GM23338 (cell line): Measurements from ENCODE around the gene PHACTR2. TPM values are rescaled to one million over a fixed set of nuclear protein-coding genes. Genes with fewer than 3 reads are reported as not detected.
"Not testable (repeated sequence)": the region's sequence is repeated elsewhere in the genome, so short reads cannot be mapped to it uniquely, and the experiment has no call there.

Experiments used
- ATAC-seq: fragments of 200-7000 bp; cut with Tn5 transposase; 3 replicates; pipeline ENCODE4 v1.9.1; 2020
- DNase-seq: peaks from one replicate; pipeline ENCODE4 v3.0.0-alpha.2; 2015; ENCODE audit warnings: low spot score
- H2AFZ ChIP-seq: fragments of 200-600 bp; sonication (generic); 2 replicates; pipeline ENCODE4 v1.8.0; 2016; ENCODE audit warnings: antibody characterized with exemption, mild to moderate bottlenecking, moderate library complexity
- H3F3A ChIP-seq: fragments of 200-600 bp; sonication (generic); replicated peaks from 2 replicates; pipeline ENCODE4 v1.8.0; 2017; ENCODE audit warnings: antibody characterized with exemption, mixed run types, low read depth
- H3K27ac ChIP-seq: fragments of 200-600 bp; sonication (generic); 2 replicates; pipeline ENCODE4 v1.6.1; 2016; ENCODE audit warnings: low read depth
- H3K27me3 ChIP-seq: fragments of 200-600 bp; sonication (generic); 2 replicates; pipeline ENCODE4 v1.8.0; 2016; ENCODE audit warnings: mild to moderate bottlenecking, mixed run types, moderate library complexity; ENCODE audit not compliant: insufficient read depth
- H3K36me3 ChIP-seq: fragments of 200-600 bp; sonication (generic); 2 replicates; pipeline ENCODE4 v1.8.0; 2016; ENCODE audit warnings: mild to moderate bottlenecking; ENCODE audit not compliant: insufficient read depth
- H3K4me1 ChIP-seq: fragments of 200-600 bp; sonication (generic); 2 replicates; pipeline ENCODE4 v1.8.0; 2016; ENCODE audit warnings: mild to moderate bottlenecking, moderate library complexity; ENCODE audit not compliant: insufficient read depth
- H3K4me2 ChIP-seq: fragments of 200-600 bp; sonication (generic); 2 replicates; pipeline ENCODE4 v1.7.1; 2017; ENCODE audit warnings: mixed run types
- H3K4me3 ChIP-seq: fragments of 200-600 bp; sonication (generic); 2 replicates; pipeline ENCODE4 v1.6.1; 2016; ENCODE audit warnings: mixed run types
- H3K79me2 ChIP-seq: fragments of 200-600 bp; sonication (generic); replicated peaks from 2 replicates; pipeline ENCODE4 v1.8.0; 2017; ENCODE audit warnings: mild to moderate bottlenecking; ENCODE audit not compliant: insufficient read depth
- H3K9me2 ChIP-seq: fragments of 200-600 bp; sonication (generic); 2 replicates; pipeline ENCODE4 v1.8.0; 2017; ENCODE audit not compliant: insufficient read depth
- H4K20me1 ChIP-seq: fragments of 200-600 bp; sonication (generic); replicated peaks from 2 replicates; pipeline ENCODE4 v1.8.0; 2017; ENCODE audit warnings: mild to moderate bottlenecking; ENCODE audit not compliant: insufficient read depth
- H3K27ac Mint-ChIP-seq: 2 replicates; pipeline ENCODE4 v1.8.0; 2020; ENCODE audit warnings: inconsistent platforms, mild to moderate bottlenecking, moderate library complexity, mixed read lengths
- H3K27me3 Mint-ChIP-seq: 3 replicates; pipeline ENCODE4 v1.8.0; 2022; ENCODE audit warnings: low read depth, mild to moderate bottlenecking, moderate library complexity, mixed read lengths, inconsistent platforms; ENCODE audit not compliant: insufficient read depth, poor library complexity
- H3K36me3 Mint-ChIP-seq: 3 replicates; pipeline ENCODE4 v1.8.0; 2021; ENCODE audit warnings: low read depth, mild to moderate bottlenecking, inconsistent platforms, moderate library complexity, mixed read lengths
- H3K4me1 Mint-ChIP-seq: 3 replicates; pipeline ENCODE4 v1.8.0; 2020; ENCODE audit warnings: mild to moderate bottlenecking, inconsistent platforms, mixed read lengths
- H3K4me3 Mint-ChIP-seq: 3 replicates; pipeline ENCODE4 v1.8.0; 2021; ENCODE audit warnings: moderate library complexity, mild to moderate bottlenecking, inconsistent platforms, mixed read lengths
- H3K9me3 Mint-ChIP-seq: 3 replicates; pipeline ENCODE4 v1.8.0; 2020; ENCODE audit warnings: moderate library complexity, mild to moderate bottlenecking, inconsistent platforms, mixed read lengths
- CREB1 ChIP-seq: fragments of 250-450 bp; sonication (Bioruptor Pico); IDR thresholded peaks from 2 replicates; pipeline ENCODE4 v1.5.0; 2020; ENCODE audit warnings: low read depth, mild to moderate bottlenecking, moderate library complexity
- ETS1 ChIP-seq: IDR thresholded peaks from 2 replicates; pipeline ENCODE4 v1.6.1; 2016; ENCODE audit warnings: antibody characterized with exemption
- EZH2phosphoT487 ChIP-seq: fragments of 200-600 bp; sonication (generic); IDR thresholded peaks from one replicate; pipeline ENCODE4 v1.8.1; 2018; ENCODE audit warnings: antibody characterized with exemption; ENCODE audit not compliant: unreplicated experiment
- STAT1 ChIP-seq: IDR thresholded peaks from one replicate; pipeline ENCODE4 v1.6.1; 2016; ENCODE audit warnings: antibody characterized with exemption; ENCODE audit not compliant: unreplicated experiment
- ZNF114 ChIP-seq: fragments of 250-450 bp; sonication (Bioruptor Pico); IDR thresholded peaks from 2 replicates; pipeline ENCODE4 v1.5.0; 2020; ENCODE audit warnings: mild to moderate bottlenecking, moderate library complexity
- ZNF331 ChIP-seq: fragments of 250-450 bp; sonication (Bioruptor Pico); IDR thresholded peaks from 2 replicates; pipeline ENCODE4 v1.5.0; 2020; ENCODE audit warnings: low read depth, mild to moderate bottlenecking, moderate library complexity
- polyA plus RNA-seq: library from polyadenylated mRNA; unstranded; fragments of >200 nt; fragmentation: Nextera tagmentation; extraction: Ambion mirVana; gene quantifications from 2 replicates; pipeline ENCODE4 v1.2.1, GENCODE V29; 2016
- total RNA-seq: library from RNA; depleted of rRNA; stranded (reverse); fragments of >200 nt; shearing (Covaris generic); gene quantifications from 2 replicates; pipeline ENCODE4 v1.2.3, GENCODE V29; 2014
- TF ChIP-seq, protein P1 (sequence below), 2 experiments: fragments of 200-600 bp in 1 of 2; sonication (generic) in 1 of 2; conservative IDR thresholded peaks; 2 replicates each; pipeline versions ENCODE4 v1.5.1 to v1.6.1; 2016 to 2017; ENCODE audit warnings: antibody characterized with exemption in 2 of 2, low read depth in 2 of 2, mild to moderate bottlenecking in 2 of 2, moderate library complexity in 1 of 2

PHACTR2 gene
- total and polyA plus RNA-seq, 2 experiments from 2014 or later = 67.7 to 105 TPM

DNA sequence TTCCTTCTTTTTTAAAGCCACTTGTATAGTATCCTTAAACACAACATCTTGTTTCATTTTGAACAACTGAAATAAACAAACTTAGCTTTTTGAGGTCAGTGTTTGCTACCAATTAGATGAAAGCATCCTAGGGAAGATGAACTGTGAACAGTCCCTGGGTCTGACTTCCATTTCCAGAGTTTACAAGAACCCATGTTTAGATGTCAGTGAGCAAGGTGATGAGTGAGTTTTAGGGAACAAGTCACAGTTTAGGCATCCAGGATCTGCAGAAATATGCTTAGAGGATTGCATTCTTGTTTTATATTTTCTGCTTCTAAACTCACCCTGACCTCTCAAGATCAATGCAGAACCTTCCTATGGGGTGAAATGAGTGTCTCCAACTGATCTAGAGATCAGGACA lies 189.5 kb downstream of the PHACTR2 start (continued):
- TF ChIP-seq ETS1 (no peak), ZNF331 (CRISPR knock-in tag) (no peak), ZNF114 (no peak), CREB1 (no peak), EZH2phosphoT487 (no peak), STAT1 (no peak)
- TF ChIP-seq, protein P1, sequence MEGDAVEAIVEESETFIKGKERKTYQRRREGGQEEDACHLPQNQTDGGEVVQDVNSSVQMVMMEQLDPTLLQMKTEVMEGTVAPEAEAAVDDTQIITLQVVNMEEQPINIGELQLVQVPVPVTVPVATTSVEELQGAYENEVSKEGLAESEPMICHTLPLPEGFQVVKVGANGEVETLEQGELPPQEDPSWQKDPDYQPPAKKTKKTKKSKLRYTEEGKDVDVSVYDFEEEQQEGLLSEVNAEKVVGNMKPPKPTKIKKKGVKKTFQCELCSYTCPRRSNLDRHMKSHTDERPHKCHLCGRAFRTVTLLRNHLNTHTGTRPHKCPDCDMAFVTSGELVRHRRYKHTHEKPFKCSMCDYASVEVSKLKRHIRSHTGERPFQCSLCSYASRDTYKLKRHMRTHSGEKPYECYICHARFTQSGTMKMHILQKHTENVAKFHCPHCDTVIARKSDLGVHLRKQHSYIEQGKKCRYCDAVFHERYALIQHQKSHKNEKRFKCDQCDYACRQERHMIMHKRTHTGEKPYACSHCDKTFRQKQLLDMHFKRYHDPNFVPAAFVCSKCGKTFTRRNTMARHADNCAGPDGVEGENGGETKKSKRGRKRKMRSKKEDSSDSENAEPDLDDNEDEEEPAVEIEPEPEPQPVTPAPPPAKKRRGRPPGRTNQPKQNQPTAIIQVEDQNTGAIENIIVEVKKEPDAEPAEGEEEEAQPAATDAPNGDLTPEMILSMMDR (conservative IDR thresholded peaks at IDR 0.05; ENCODE audit: low read depth in 2 of 2) = no peak

- not testable (repeated sequence) for ATAC-seq, DNase-seq, H3K27ac ChIP-seq, H4K20me1 ChIP-seq, H3K79me2 ChIP-seq, H3K4me1 Mint-ChIP-seq, H3K4me1 ChIP-seq, H3K27me3 ChIP-seq, H3K27me3 Mint-ChIP-seq, H3K9me2 ChIP-seq, H3K4me3 ChIP-seq, H3K36me3 ChIP-seq, H2AFZ ChIP-seq, H3K4me3 Mint-ChIP-seq, H3K9me3 Mint-ChIP-seq, H3F3A ChIP-seq, H3K4me2 ChIP-seq, H3K27ac Mint-ChIP-seq
- peaks cover 14% of the 10 kb centered on the region; the same call in 2 of the 3 replicates for H3K36me3 Mint-ChIP-seq
Observed at GRCh38 chr6:143868808-143869207, 191.0 kb downstream of the PHACTR2 start.

DNA sequence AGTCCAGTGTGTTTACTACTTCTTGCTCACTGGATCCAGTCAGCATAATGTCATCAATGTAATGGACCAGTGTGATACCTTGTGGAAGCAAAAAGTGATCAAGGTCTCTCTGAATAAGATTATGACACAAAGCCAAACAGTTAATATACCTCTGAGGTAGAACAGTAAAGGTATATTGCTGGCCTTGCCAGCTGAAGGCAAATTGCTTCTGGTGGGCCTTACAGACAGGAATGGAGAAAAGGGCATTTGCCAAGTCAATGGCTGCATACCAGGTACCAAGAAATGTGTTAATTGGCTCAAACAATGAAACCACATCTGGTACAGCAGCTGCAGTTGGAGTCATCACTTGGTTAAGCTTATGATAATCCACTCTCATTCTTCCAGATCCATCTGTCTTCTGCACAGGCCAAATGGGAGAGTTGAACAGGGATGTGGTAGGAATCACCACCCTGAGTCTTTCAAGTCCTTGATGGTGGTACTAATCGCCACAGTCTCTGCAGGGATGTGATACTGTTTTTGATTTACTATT lies 193.5 kb downstream of the PHACTR2 start:
- H3K4me1 ChIP-seq, H3K4me3 ChIP-seq, H3K4me3 Mint-ChIP-seq, H3K9me2 ChIP-seq, H3K27ac Mint-ChIP-seq, H3F3A ChIP-seq, H3K27ac ChIP-seq, H3K27me3 Mint-ChIP-seq, H3K4me1 Mint-ChIP-seq, H3K36me3 ChIP-seq, H3K79me2 ChIP-seq, H3K27me3 ChIP-seq, H3K4me2 ChIP-seq, ATAC-seq, DNase-seq, H4K20me1 ChIP-seq, H2AFZ ChIP-seq: not testable (repeated sequence)
- H3K36me3 Mint-ChIP-seq = peaks cover 13% of the 10 kb centered on the region
- peaks cover 22% of the 10 kb centered on the region for H3K9me3 Mint-ChIP-seq
